Aorta (tissue), 5 donors: Measurements from ENCODE around the gene CD3D. TPM values are rescaled to one million over a fixed set of nuclear protein-coding genes. Genes with fewer than 3 reads are reported as not detected.
A peak's percentile ranks its signal among the peaks of the same experiment; 100 is the strongest.

Source experiments
- ATAC-seq: fragments of 200-7000 bp; cut with Tn5 transposase; one replicate; pipeline ENCODE4 v1.9.1; 2022; ENCODE audit warnings: moderate library complexity; ENCODE audit not compliant: low FRiP score
- DNase-seq, 2 donors: peaks; one replicate each; pipeline ENCODE4 v3.0.0-alpha.2; 2020
- H3K27ac ChIP-seq, 2 donors: one replicate each; pipeline ENCODE4 v1.5.1; 2013; ENCODE audit warnings: low read length in 2 of 2, mild to moderate bottlenecking in 2 of 2, moderate library complexity in 2 of 2, control low read depth in 1 of 2, inconsistent platforms in 1 of 2, low read depth in 1 of 2
- H3K27me3 ChIP-seq, 2 donors: one replicate each; pipeline ENCODE4 v1.6.1; 2013; ENCODE audit warnings: control low read depth in 1 of 2, low read length in 1 of 2, mild to moderate bottlenecking in 1 of 2, moderate library complexity in 1 of 2; ENCODE audit not compliant: insufficient read depth in 2 of 2, control insufficient read depth in 1 of 2
- H3K36me3 ChIP-seq, 2 donors: one replicate each; pipeline ENCODE4 v1.6.1; 2013; ENCODE audit warnings: control low read depth in 1 of 2, low read length in 1 of 2, mild to moderate bottlenecking in 1 of 2; ENCODE audit not compliant: insufficient read depth in 2 of 2, control insufficient read depth in 1 of 2
- H3K4me1 ChIP-seq, 2 donors: one replicate each; pipeline ENCODE4 v1.6.1; 2013; ENCODE audit warnings: low read length in 2 of 2, control low read depth in 1 of 2, mild to moderate bottlenecking in 1 of 2, moderate library complexity in 1 of 2; ENCODE audit not compliant: insufficient read depth in 2 of 2, control insufficient read depth in 1 of 2
- H3K4me3 ChIP-seq, 2 donors: one replicate each; pipeline ENCODE4 v1.5.1; 2013; ENCODE audit warnings: low read length in 2 of 2, control low read depth in 1 of 2, mild to moderate bottlenecking in 1 of 2
- H3K9me3 ChIP-seq: one replicate; pipeline ENCODE4 v1.6.1; 2013; ENCODE audit warnings: mild to moderate bottlenecking, low read length; ENCODE audit not compliant: control insufficient read depth
- WGBS, 2 donors: extraction: QIAGEN DNeasy Blood & Tissue Kit; methylation state at CpG; one replicate each; pipeline ENCODE4 v1.1.7; 2013; 5-methylcytosine and 5-hydroxymethylcytosine counted together
- intact Hi-C, 2 donors: fragments of 100-400 bp; cut with DNase I; formaldehyde crosslinking; loops; one replicate each; pipeline versions ENCODE4 v1.14.2 to v1.15.0; 2022
- polyA plus RNA-seq, 2 donors: library from polyadenylated mRNA; stranded (reverse); fragments of 200-250 nt; gene quantifications; one replicate each; pipeline ENCODE4 v1.2.3, GENCODE V29; 2013
- total RNA-seq, 2 donors: library from RNA; stranded (reverse); fragmentation: NEBNext Ultra II Directional; extraction: Animal tissue kit (Norgen Biotek cat#: 25700); gene quantifications; one replicate each; pipeline ENCODE4 v1.2.1, GENCODE V29; 2021
- donor health status: healthy with polysubstance abuse.
- donor health status: Bipolar disorder and iron deficiency.
- donor health status: DM: no; HTN: no; CAD: no.
- donor health status: DM: no; HTN: no; CAD: no.
- donor health status: DM: yes; HTN: yes; CAD: no.

The CD3D gene
- total and polyA plus RNA-seq, 4 donors: 0.36 to 3.9 (median 3.1) TPM

DNA sequence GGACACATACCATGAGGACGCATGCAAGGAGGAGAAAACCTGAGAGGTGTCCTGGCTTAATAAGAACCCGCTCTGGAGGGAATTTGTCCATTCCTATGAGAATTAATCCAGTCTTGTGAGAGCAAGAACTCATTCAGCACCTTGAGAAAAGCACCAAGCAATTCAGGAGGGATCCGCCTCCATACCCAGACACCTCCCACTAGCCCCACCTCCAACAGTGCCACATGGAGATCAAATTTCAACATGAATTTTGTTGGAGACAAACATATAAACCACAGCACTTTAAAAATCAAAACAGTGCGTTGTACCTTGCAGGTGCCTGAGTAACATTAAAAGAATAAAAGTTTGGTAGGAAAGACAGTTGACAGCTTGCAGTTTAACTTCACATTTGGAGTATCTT is 28.3 kb upstream of the CD3D start:
- WGBS, 2 donors: 94% methylated on average over 4 of the region's 4 CpGs
- no peaks in the 10 kb centered on the region for H3K9me3 ChIP-seq
- no peaks in the 10 kb centered on the region for H3K27me3 ChIP-seq
- ATAC-seq: no peak
- no peaks in the 10 kb centered on the region for H3K4me1 ChIP-seq
- intact Hi-C loops: no loop called here
- H3K36me3 ChIP-seq: peaks cover 6 to 32% of the 10 kb centered on the region in 2 donors
- no peak overlapping the region for H3K27ac ChIP-seq
- H3K4me3 ChIP-seq: no peak overlapping the region
- no peak for DNase-seq

DNA sequence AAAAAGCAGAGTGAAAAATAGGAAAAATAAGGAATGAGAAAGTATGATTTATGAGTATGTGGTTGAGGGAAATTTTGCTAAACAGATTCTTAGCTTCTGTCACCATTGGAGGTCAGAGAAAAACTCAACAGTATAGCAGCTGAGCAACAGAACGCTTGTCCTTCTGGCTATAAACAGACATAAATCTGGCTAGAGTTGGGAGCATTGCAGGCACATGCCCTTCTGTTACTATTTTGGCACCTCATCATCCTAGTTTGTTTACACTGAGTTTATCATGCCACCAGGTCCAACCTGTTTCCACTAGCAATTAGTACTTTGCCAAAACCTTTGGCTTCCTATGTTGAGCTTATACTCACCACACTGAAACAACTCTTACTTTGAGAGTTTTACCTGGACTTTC is 23.8 kb upstream of the CD3D start:
- H3K9me3 ChIP-seq: no peaks in the 10 kb centered on the region
- peaks cover 0 to 1% of the 10 kb centered on the region in 2 donors for H3K4me1 ChIP-seq
- DNase-seq: no peak
- 63 to 81% methylated on average over 1 of the region's 1 CpG for WGBS, 2 donors
- H3K4me3 ChIP-seq: no peak overlapping the region
- intact Hi-C loops: no loop called here
- H3K36me3 ChIP-seq: peaks cover 4 to 18% of the 10 kb centered on the region in 2 donors
- no peak for ATAC-seq
- H3K27ac ChIP-seq: no peak overlapping the region
- H3K27me3 ChIP-seq: no peaks in the 10 kb centered on the region

DNA sequence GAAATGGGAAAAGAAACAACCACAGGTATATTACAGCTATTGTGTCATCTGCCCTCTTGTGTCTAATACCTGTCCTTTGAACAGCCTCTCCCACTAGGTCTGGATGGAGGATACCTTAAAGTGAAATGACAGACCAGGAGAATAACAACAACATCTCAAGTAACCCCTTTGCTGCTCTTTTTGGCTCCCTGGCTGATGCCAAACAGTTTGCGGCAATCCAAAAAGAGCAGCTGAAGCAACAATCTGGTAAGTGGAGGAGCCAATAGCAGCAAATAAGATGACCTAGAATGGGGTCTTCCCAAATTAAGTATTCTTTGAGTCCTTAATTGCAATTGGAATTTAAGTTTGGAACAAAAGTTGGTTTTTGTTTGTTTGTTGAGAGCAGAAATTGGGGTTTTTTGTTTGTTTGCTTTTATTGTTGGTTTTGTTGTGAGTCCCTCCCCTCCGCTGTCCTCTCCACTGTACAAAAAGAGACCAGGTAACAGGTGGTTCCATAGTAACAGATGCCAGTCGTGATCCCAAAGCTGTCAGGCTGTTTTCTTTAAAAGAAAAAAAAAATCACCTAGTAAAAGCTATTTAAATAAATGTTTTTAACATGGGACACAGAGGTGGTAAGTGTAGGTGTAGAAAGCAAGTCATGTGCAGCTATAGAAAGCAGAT is 22.6 kb upstream of the CD3D start:
- no peak for DNase-seq
- Histone ChIP-seq H3K4me1 (peaks cover 0 to 1% of the 10 kb centered on the region in 2 donors), H3K4me3 (no peak overlapping the region), H3K9me3 (no peaks in the 10 kb centered on the region), H3K27me3 (no peaks in the 10 kb centered on the region), H3K36me3 (peaks cover 4 to 15% of the 10 kb centered on the region in 2 donors), H3K27ac (no peak overlapping the region)
- ATAC-seq: no peak
- WGBS, 2 donors: 91 to 95% methylated on average over 3 of the region's 3 CpGs
- intact Hi-C loops: no loop called here

DNA sequence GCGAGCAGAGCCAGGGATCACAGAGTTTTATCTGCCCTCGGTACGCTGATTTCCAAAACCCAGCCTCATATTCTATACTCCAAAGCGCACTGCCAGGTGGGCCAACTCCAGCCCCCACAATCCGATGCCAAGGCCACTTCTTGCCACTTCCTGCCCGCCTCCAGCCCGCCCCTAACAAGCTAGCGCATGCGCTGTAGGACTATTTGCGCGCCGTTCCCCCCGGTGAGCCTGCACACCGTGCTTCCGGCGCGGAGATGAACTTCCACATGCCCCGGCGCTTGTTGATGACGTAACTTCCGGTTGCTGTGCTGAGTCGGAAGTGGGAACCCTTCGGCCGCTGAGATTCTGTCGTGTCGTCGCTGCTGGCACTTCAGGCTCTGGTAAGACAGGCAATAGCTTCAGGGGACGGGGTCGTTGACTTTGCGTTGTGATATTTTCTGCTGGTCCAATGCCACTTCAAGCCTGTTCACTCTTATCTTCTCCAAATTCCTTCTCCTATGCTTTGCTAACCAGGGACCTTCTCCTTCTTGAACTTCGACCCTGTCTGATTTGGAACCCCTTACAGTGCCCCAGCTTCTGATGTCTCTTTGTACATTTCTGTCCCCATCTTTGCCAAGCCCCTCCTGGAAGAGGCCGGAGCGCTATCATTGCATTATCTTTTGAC is 16.9 kb upstream of the CD3D start, which contains the start of gene UBE4A:
TSS of gene UBE4A (plus strand) at position 306 of the 664 bp plus-strand sequence. CDS start 5,481 bp downstream, outside the sequence.
- H3K4me3 ChIP-seq: peak within 1 kb of the TSS; percentile 89 to 92
- peaks cover 0 to 1% of the 10 kb centered on the region in 2 donors for H3K4me1 ChIP-seq
- ATAC-seq (peak; percentile 96), DNase-seq (peak; percentile 98 to 99)
- intact Hi-C loops: loop anchor here (10.0 kb wide), 2 partner anchors 165 to 215 kb away; no protein-coding TSS in a partner anchor
- no peak within 1 kb of the TSS for H3K27ac ChIP-seq
- WGBS, 2 donors: 2% methylated on average over 33 of the region's 33 CpGs
- no peaks in the 10 kb centered on the region for H3K9me3 ChIP-seq
- H3K36me3 ChIP-seq: no peaks in the 10 kb centered on the region
- H3K27me3 ChIP-seq: no peaks in the 10 kb centered on the region

DNA sequence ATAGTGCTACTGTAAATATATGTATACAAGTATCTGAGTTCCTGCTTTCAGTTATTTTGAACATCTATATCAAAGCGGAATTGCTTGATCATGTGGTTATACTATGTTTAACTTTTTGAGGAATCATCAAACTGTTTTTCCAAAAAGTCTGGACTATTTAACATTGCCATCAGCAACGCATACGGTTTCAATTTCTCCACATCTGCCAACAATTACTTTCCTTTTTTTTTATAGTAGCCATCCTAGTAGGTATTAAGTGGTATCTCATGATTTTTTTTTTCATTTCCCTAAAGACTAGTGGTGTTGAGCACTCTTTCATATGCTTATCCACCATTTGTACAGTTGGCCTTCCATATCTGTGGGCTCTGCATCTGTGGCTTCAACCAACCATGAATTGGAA is 15.6 kb upstream of the CD3D start:
- no peaks in the 10 kb centered on the region for H3K27me3 ChIP-seq
- H3K9me3 ChIP-seq: no peaks in the 10 kb centered on the region
- intact Hi-C loops: loop anchor here (10.0 kb wide), 2 partner anchors 163 to 213 kb away; no protein-coding TSS in a partner anchor
- peaks cover 0 to 1% of the 10 kb centered on the region in 2 donors for H3K4me1 ChIP-seq
- no peaks in the 10 kb centered on the region for H3K36me3 ChIP-seq
- no peak for ATAC-seq
- DNase-seq: no peak
- H3K4me3 ChIP-seq: no peak overlapping the region
- no peak overlapping the region for H3K27ac ChIP-seq
- 41 to 49% methylated on average over 3 of the region's 3 CpGs for WGBS, 2 donors

DNA sequence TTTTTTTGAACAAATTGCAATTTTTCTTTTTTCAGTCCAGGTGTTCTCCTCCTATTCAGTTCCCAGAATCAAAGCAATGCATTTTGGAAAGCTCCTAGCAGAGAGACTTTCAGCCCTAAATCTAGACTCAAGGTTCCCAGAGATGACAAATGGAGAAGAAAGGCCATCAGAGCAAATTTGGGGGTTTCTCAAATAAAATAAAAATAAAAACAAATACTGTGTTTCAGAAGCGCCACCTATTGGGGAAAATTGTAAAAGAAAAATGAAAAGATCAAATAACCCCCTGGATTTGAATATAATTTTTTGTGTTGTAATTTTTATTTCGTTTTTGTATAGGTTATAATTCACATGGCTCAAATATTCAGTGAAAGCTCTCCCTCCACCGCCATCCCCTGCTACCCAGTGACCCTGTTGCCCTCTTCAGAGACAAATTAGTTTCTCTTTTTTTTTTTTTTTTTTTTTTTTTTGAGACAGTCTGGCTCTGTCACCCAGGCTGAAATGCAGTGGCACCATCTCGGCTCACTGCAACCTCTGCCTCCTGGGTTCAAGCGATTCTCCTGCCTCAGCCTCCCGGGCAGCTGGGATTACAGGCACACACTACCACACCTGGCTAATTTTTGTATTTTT is 10.7 kb upstream of the CD3D start:
- intact Hi-C loops: loop anchor here (5.0 to 10.0 kb wide), 3 partner anchors 158 to 208 kb away; no protein-coding TSS in a partner anchor
- Histone ChIP-seq H3K4me1 (no peaks in the 10 kb centered on the region), H3K27ac (no peak overlapping the region), H3K36me3 (no peaks in the 10 kb centered on the region), H3K27me3 (peaks cover 0 to 3% of the 10 kb centered on the region in 2 donors), H3K9me3 (no peaks in the 10 kb centered on the region), H3K4me3 (no peak overlapping the region)
- ATAC-seq (no peak), DNase-seq (no peak)
- WGBS, 2 donors: 9 to 10% methylated on average over 6 of the region's 6 CpGs

DNA sequence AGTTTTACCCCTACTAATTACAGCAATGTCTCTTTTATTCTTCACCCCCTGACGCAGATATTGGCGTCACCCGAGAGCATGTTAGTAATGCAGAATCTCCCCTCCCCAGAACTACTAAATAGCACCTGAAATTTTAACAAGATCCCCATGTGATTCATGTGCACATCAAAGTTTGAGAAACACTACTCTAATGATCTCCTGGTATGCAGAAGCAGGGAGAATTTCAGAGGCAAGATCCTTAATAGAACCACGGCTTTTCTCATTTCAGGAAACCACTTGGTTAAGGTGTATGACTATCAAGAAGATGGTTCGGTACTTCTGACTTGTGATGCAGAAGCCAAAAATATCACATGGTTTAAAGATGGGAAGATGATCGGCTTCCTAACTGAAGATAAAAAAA is 7.0 kb upstream of the CD3D start:
- intact Hi-C loops: no loop called here
- Histone ChIP-seq H3K4me1 (no peaks in the 10 kb centered on the region), H3K9me3 (no peaks in the 10 kb centered on the region), H3K27ac (no peak overlapping the region), H3K4me3 (no peak overlapping the region), H3K36me3 (no peaks in the 10 kb centered on the region), H3K27me3 (peaks cover 0 to 3% of the 10 kb centered on the region in 2 donors)
- WGBS, 2 donors: 77 to 79% methylated on average over 6 of the region's 6 CpGs
- ATAC-seq (no peak), DNase-seq (no peak)

DNA sequence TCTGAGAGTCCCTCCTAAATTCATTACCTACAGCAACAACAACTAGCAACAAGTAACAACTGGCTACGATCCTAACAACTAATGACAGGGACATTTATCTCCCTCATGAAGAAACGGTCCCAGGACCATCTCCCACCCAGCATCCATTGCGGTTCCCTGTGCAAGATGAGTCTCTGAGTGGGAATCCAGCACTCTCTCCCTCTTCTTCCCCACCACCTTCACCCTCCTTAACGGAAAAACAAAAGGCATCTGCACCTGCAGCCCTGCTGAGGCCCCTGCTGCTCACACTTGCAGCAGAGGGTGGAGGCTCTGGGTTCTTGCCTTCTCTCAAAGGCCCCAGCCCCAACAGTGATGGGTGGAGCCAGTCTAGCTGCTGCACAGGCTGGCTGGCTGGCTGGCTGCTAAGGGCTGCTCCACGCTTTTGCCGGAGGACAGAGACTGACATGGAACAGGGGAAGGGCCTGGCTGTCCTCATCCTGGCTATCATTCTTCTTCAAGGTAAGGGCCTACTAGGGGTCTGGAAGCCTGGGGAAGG is 1.5 kb upstream of the CD3D start, which contains the start of gene CD3G:
TSS of gene CD3G (plus strand) at position 364 of the 535 bp plus-strand sequence. CDS start at position 444, 80 bp downstream.
- Histone ChIP-seq H3K4me1 (no peaks in the 10 kb centered on the region), H3K4me3 (no peak within 1 kb of the TSS), H3K9me3 (no peaks in the 10 kb centered on the region), H3K27ac (no peak within 1 kb of the TSS), H3K36me3 (no peaks in the 10 kb centered on the region), H3K27me3 (peaks cover 0 to 3% of the 10 kb centered on the region in 2 donors)
- ATAC-seq (no peak), DNase-seq (no peak)
- 67 to 69% methylated on average over 6 of the region's 6 CpGs for WGBS, 2 donors
- intact Hi-C loops: no loop called here
